Activated CD8-positive, alpha-beta memory T cell treated with anti-CD3 and anti-CD28 coated beads, Interleukin-2, amount 50 U/mL, for 1 hour (primary cell): ENCODE measurements around the gene KAZN.

Experiments used
- DNase-seq: peaks from one replicate; pipeline ENCODE4 v3.0.0-alpha.2; 2020; ENCODE audit errors: extremely low read depth

Gene KAZN

GRCh38 chr1:14794136-14794768, 195.8 kb downstream of the KAZN start:
- no peak for DNase-seq

- DNase-seq = no peak
Observed at GRCh38 chr1:14794906-14795305, 196.4 kb downstream of the KAZN start.

- no peak for DNase-seq
Observed at GRCh38 chr1:14795589-14795988, 197.1 kb downstream of the KAZN start.

- DNase-seq = no peak
Observed at GRCh38 chr1:14800014-14800413, 201.5 kb downstream of the KAZN start.

- DNase-seq = no peak
Observed at GRCh38 chr1:14800500-14801076, 202.1 kb downstream of the KAZN start.

- no peak for DNase-seq
Observed at GRCh38 chr1:14803002-14803789, 204.7 kb downstream of the KAZN start.

GRCh38 chr1:14804626-14805025, 206.1 kb downstream of the KAZN start:
- no peak for DNase-seq

- DNase-seq = no peak
Observed at GRCh38 chr1:14806772-14807171, 208.3 kb downstream of the KAZN start.

GRCh38 chr1:14808768-14809167, 210.3 kb downstream of the KAZN start:
- no peak for DNase-seq

GRCh38 chr1:14809191-14809981, 210.9 kb downstream of the KAZN start:
- DNase-seq = no peak

- DNase-seq = no peak
Observed at GRCh38 chr1:14810595-14811361, 212.3 kb downstream of the KAZN start.

GRCh38 chr1:14811573-14811972, 213.1 kb downstream of the KAZN start:
- no peak for DNase-seq

GRCh38 chr1:14812189-14812588, 213.7 kb downstream of the KAZN start:
- no peak for DNase-seq

- no peak for DNase-seq
Observed at GRCh38 chr1:14815175-14815877, 216.8 kb downstream of the KAZN start.

- no peak for DNase-seq
Observed at GRCh38 chr1:14817223-14818170, 219.0 kb downstream of the KAZN start.

- no peak for DNase-seq
Observed at GRCh38 chr1:14820295-14821085, 222.0 kb downstream of the KAZN start.

- no peak for DNase-seq
Observed at GRCh38 chr1:14822493-14822892, 224.0 kb downstream of the KAZN start.

GRCh38 chr1:14822996-14823395, 224.5 kb downstream of the KAZN start:
- DNase-seq = no peak
